IMR-90 (cell line): ENCODE results near the gene GFM2. TPM values are rescaled to one million over a fixed set of nuclear protein-coding genes. Genes with fewer than 3 reads are reported as not detected.
A peak's percentile ranks its signal among the peaks of the same experiment; 100 is the strongest.

Source experiments
- ATAC-seq: fragments of 200-7000 bp; cut with Tn5 transposase; 2 replicates; pipeline ENCODE4 v1.9.1; 2020; ENCODE audit warnings: low read depth, mild to moderate bottlenecking, moderate library complexity
- BruUV-seq: library from RNA; stranded (reverse); fragments of 400-500 nt; replicated peaks from 2 replicates; lab custom pipeline; 2021; lab: Mats Ljungman, UMichigan
- CTCF ChIA-PET: fragments of 300-600 bp; formaldehyde crosslinking; extraction: SDS; loops from one replicate; lab custom pipeline; 2021; ENCODE audit warnings: antibody characterized with exemption; lab: Yijun Ruan, JAX
- POLR2A ChIA-PET: fragments of 300-600 bp; sonication (Branson Sonifier 250); formaldehyde crosslinking; loops from one replicate; lab custom pipeline; 2022; ENCODE audit warnings: antibody characterized with exemption; ENCODE audit not compliant: unreplicated experiment; lab: Charles Lee
- DNase-seq: peaks from one replicate; pipeline ENCODE4 v3.0.0; 2013
- H2AFZ ChIP-seq: replicated peaks from 2 replicates; pipeline ENCODE3; 2013; ENCODE audit warnings: low read length, mild to moderate bottlenecking; ENCODE audit not compliant: poor library complexity
- H2AK5ac ChIP-seq: 2 replicates; pipeline ENCODE4 v1.6.1; 2013; ENCODE audit warnings: low read depth, low read length, inconsistent platforms
- H2AK9ac ChIP-seq: replicated peaks from 2 replicates; pipeline ENCODE3; 2013; ENCODE audit warnings: mild to moderate bottlenecking, low read depth, low read length, moderate library complexity; ENCODE audit not compliant: poor library complexity
- H2BK120ac ChIP-seq: 2 replicates; pipeline ENCODE4 v1.6.1; 2013; ENCODE audit warnings: low read depth, low read length, inconsistent platforms
- H2BK15ac ChIP-seq: 3 replicates; pipeline ENCODE4 v1.6.1; 2013; ENCODE audit warnings: low read depth, low read length, inconsistent platforms
- H2BK20ac ChIP-seq: 2 replicates; pipeline ENCODE4 v1.6.1; 2013; ENCODE audit warnings: low read depth, mild to moderate bottlenecking, inconsistent platforms, low read length, moderate library complexity
- H2BK5ac ChIP-seq: 2 replicates; pipeline ENCODE4 v1.6.1; 2013; ENCODE audit warnings: mild to moderate bottlenecking, low read depth, low read length, inconsistent platforms; ENCODE audit not compliant: poor library complexity, severe bottlenecking
- H3K14ac ChIP-seq: replicated peaks from 2 replicates; pipeline ENCODE4 v1.6.1; 2013; ENCODE audit warnings: low read depth, low read length, inconsistent platforms
- H3K18ac ChIP-seq: 2 replicates; pipeline ENCODE4 v1.6.1; 2013; ENCODE audit warnings: low read depth, low read length, control low read depth
- H3K23ac ChIP-seq: 2 replicates; pipeline ENCODE4 v1.6.1; 2013; ENCODE audit warnings: low read depth, low read length, inconsistent platforms
- H3K27ac ChIP-seq: 2 replicates; pipeline ENCODE4 v1.5.1; 2013; ENCODE audit warnings: mild to moderate bottlenecking, control low read depth, low read length; ENCODE audit not compliant: insufficient read depth
- H3K27me3 ChIP-seq: 2 replicates; pipeline ENCODE4 v1.6.1; 2013; ENCODE audit warnings: low read length; ENCODE audit not compliant: control insufficient read depth, insufficient read depth
- H3K36me3 ChIP-seq: 2 replicates; pipeline ENCODE4 v1.6.1; 2013; ENCODE audit warnings: low read length, mixed read lengths; ENCODE audit not compliant: control insufficient read depth, insufficient read depth
- H3K4ac ChIP-seq: 2 replicates; pipeline ENCODE4 v1.6.1; 2013; ENCODE audit warnings: low read depth, low read length, inconsistent platforms
- H3K4me1 ChIP-seq: 2 replicates; pipeline ENCODE4 v1.6.1; 2013; ENCODE audit warnings: low read length, mixed read lengths; ENCODE audit not compliant: control insufficient read depth, insufficient read depth
- H3K4me2 ChIP-seq: 2 replicates; pipeline ENCODE4 v1.6.1; 2013; ENCODE audit warnings: low read depth, mild to moderate bottlenecking, control low read depth, low read length, moderate library complexity
- H3K4me3 ChIP-seq: 2 replicates; pipeline ENCODE4 v1.5.1; 2013; ENCODE audit warnings: low read depth, mild to moderate bottlenecking, control low read depth, low read length, moderate library complexity; ENCODE audit not compliant: insufficient read depth
- H3K56ac ChIP-seq: 2 replicates; pipeline ENCODE4 v1.6.1; 2013; ENCODE audit warnings: low read length, inconsistent platforms; ENCODE audit not compliant: insufficient read depth; ENCODE audit errors: extremely low read depth
- H3K79me1 ChIP-seq, 2 experiments: 2 replicates each; pipeline ENCODE4 v1.6.1; 2013; ENCODE audit warnings: low read length in 2 of 2, inconsistent platforms in 1 of 2, low read depth in 1 of 2
- H3K9ac ChIP-seq: 2 replicates; pipeline ENCODE4 v1.6.1; 2013; ENCODE audit warnings: low read depth, low read length, control low read depth
- H3K9me1 ChIP-seq: 2 replicates; pipeline ENCODE4 v1.6.1; 2013; ENCODE audit warnings: low read length, inconsistent platforms; ENCODE audit not compliant: insufficient read depth
- H3K9me3 ChIP-seq: 2 replicates; pipeline ENCODE4 v1.6.1; 2013; ENCODE audit warnings: low read length; ENCODE audit not compliant: control insufficient read depth, insufficient read depth
- H4K20me1 ChIP-seq: 2 replicates; pipeline ENCODE4 v1.6.1; 2013; ENCODE audit warnings: low read length, inconsistent platforms; ENCODE audit not compliant: insufficient read depth
- H4K5ac ChIP-seq: 2 replicates; pipeline ENCODE4 v1.6.1; 2013; ENCODE audit warnings: mild to moderate bottlenecking, low read depth, low read length, control low read depth
- H4K8ac ChIP-seq, 2 experiments: 2 replicates each; pipeline ENCODE4 v1.6.1; 2013; ENCODE audit warnings: low read depth in 2 of 2, low read length in 2 of 2, control low read depth in 1 of 2, inconsistent platforms in 1 of 2
- H4K91ac ChIP-seq: 2 replicates; pipeline ENCODE4 v1.6.1; 2013; ENCODE audit warnings: low read depth, low read length, inconsistent platforms; ENCODE audit not compliant: insufficient read depth
- CEBPB ChIP-seq: IDR thresholded peaks from 2 replicates; pipeline ENCODE4 v1.6.1; 2012; ENCODE audit warnings: low read depth, low read length, improper control_type of control experiment
- CHD1 ChIP-seq: IDR thresholded peaks from 2 replicates; pipeline ENCODE4 v1.6.1; 2012; ENCODE audit warnings: low read depth, low read length, improper control_type of control experiment
- FOS ChIP-seq: fragments of 150-350 bp; IDR thresholded peaks from 2 replicates; pipeline ENCODE4 v1.6.1; 2016; ENCODE audit warnings: low read depth, low read length
- POLR2A ChIP-seq: IDR thresholded peaks from 2 replicates; pipeline ENCODE4 v1.6.1; 2012; ENCODE audit warnings: mild to moderate bottlenecking, low read depth, low read length
- RAD21 ChIP-seq: IDR thresholded peaks from 2 replicates; pipeline ENCODE4 v1.6.1; 2012; ENCODE audit warnings: low read length, improper control_type of control experiment
- RCOR1 ChIP-seq: IDR thresholded peaks from 2 replicates; pipeline ENCODE4 v1.6.1; 2012; ENCODE audit warnings: mild to moderate bottlenecking, low read length, improper control_type of control experiment; ENCODE audit not compliant: insufficient replicate concordance
- WGBS, 2 experiments: methylation state at CpG; one replicate each; pipeline versions ENCODE4 v1.1.5 to v1.1.7; 2013; ENCODE audit warnings: missing lambda C conversion rate in 2 of 2; ENCODE audit not compliant: insufficient read length in 1 of 2; ENCODE audit errors: extremely low coverage in 2 of 2; 5-methylcytosine and 5-hydroxymethylcytosine counted together
- dilution Hi-C: fragments of 300-500 bp; cut with HindIII; formaldehyde crosslinking; loops from one replicate; pipeline ENCODE4 v1.14.3; 2018; ENCODE audit warnings: low sequenced_read_pairs; ENCODE audit not compliant: unreplicated experiment
- in situ Hi-C: fragments of 300-500 bp; cut with MboI; formaldehyde crosslinking; loops from 3 replicates; pipeline ENCODE4 v1.14.3; 2019; ENCODE audit warnings: low sequenced_read_pairs, inconsistent platforms, mixed read lengths
- intact Hi-C: fragments of 100-400 bp; cut with micrococcal nuclease; formaldehyde crosslinking; loops from 2 replicates; pipeline ENCODE4 v1.10.0; 2022
- polyA plus RNA-seq, 3 experiments: library from polyadenylated mRNA; depleted of rRNA; stranded (reverse); fragments of >200 nt; gene quantifications; 2 replicates each; pipeline ENCODE4 v1.2.3, GENCODE V29; 2012; ENCODE audit warnings: low replicate concordance in 1 of 3
- total RNA-seq: library from RNA; depleted of rRNA; stranded (reverse); fragments of >200 nt; gene quantifications from 2 replicates; pipeline ENCODE4 v1.2.3, GENCODE V29; 2012
- TF ChIP-seq, protein P1 (sequence below): fragments of 150-350 bp; IDR thresholded peaks from 2 replicates; pipeline ENCODE4 v1.6.1; 2017; ENCODE audit warnings: mild to moderate bottlenecking, antibody characterized with exemption, low read length, low read depth

Gene GFM2
- total and polyA plus RNA-seq, 2 of the 4 experiments (the other 2 are of a cell fraction) = 23.3 to 45.7 TPM

DNA sequence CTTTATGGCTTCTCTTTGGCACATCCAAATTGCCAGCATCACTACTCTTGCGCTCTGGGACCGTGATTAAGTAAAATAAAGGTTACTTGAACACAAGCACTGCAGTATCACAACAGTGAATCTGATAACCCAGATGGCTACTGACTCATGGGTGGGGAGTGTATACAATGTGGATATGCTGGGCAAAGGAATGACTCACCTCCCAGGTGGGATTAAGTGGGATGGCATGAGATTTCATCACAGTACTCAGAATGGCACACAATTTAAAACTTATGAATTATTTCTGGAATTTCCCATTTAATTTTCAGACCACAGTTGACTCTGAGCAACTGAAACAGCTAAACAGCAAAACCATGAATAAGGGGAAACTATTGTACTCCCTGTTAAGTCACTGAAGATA, 4.3 kb downstream of the GFM2 start:
- Histone ChIP-seq H4K91ac (no peak overlapping the region), H3K18ac (no peak overlapping the region), H4K20me1 (no peaks in the 10 kb centered on the region), H4K8ac (no peak overlapping the region), H3K36me3 (peaks cover 3% of the 10 kb centered on the region; the same call in 1 of the 2 replicates), H3K27me3 (no peaks in the 10 kb centered on the region), H3K9me1 (no peaks in the 10 kb centered on the region), H3K9ac (no peak overlapping the region), H3K14ac (no peak overlapping the region), H3K56ac (no peak overlapping the region), H3K4me1 (peaks cover 7% of the 10 kb centered on the region), H3K4me3 (no peak overlapping the region), H2AFZ (no peak overlapping the region), H2AK9ac (no peak overlapping the region), H3K4ac (no peak overlapping the region), H3K9me3 (no peaks in the 10 kb centered on the region), H3K4me2 (peak overlapping the region; percentile 48; the same call in 1 of the 2 replicates), H3K23ac (no peak overlapping the region), H3K79me1 (peaks cover 14 to 40% of the 10 kb centered on the region in 2 experiments), H3K27ac (no peak overlapping the region), H2BK120ac (no peak overlapping the region), H4K5ac (no peak overlapping the region), H2AK5ac (no peak overlapping the region), H2BK5ac (peak overlapping the region; percentile 83), H2BK20ac (no peak overlapping the region), H2BK15ac (no peak overlapping the region)
- peak; percentile 28 for ATAC-seq
- TF ChIP-seq RAD21 (no peak), CHD1 (no peak), POLR2A (no peak), CEBPB (peak; percentile 74), FOS (peak; percentile 63; the same call in 1 of the 2 replicates), RCOR1 (no peak)
- TF ChIP-seq, protein P1, sequence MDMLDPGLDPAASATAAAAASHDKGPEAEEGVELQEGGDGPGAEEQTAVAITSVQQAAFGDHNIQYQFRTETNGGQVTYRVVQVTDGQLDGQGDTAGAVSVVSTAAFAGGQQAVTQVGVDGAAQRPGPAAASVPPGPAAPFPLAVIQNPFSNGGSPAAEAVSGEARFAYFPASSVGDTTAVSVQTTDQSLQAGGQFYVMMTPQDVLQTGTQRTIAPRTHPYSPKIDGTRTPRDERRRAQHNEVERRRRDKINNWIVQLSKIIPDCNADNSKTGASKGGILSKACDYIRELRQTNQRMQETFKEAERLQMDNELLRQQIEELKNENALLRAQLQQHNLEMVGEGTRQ = no peak
- WGBS, 2 experiments = no CpG with 5 or more reads among the region's 2 CpGs
- BruUV-seq = no TSS peak
- dilution Hi-C loops (no loop called here), in situ Hi-C loops (loop anchor here (25.0 kb wide), 1 partner anchor 600 kb away; no protein-coding TSS in a partner anchor), intact Hi-C loops (no loop called here)
- POLR2A ChIA-PET = no interaction called here
- DNase-seq = peak; percentile 83
- CTCF ChIA-PET = interaction anchor here (0.7 kb wide), 1 partner anchor 75 kb away, joined by 3 read pairs; no protein-coding TSS in a partner anchor
